Activated CD4-positive, alpha-beta memory T cell treated with anti-CD3 and anti-CD28 coated beads, Interleukin-2, amount 10 ng/mL, durations not matched to agents 7 days and 5 days (primary cell): ENCODE results near the gene CBX2. TPM values are rescaled to one million over a fixed set of nuclear protein-coding genes. Genes with fewer than 3 reads are reported as not detected.
"Not testable (repeated sequence)": the region's sequence is repeated elsewhere in the genome, so short reads cannot be mapped to it uniquely, and the experiment has no call there.

Experiments
- CTCF ChIA-PET: fragments of 350-600 bp; sonication (Branson Sonifier 250); formaldehyde crosslinking; loops from one replicate; lab custom pipeline; 2021; ENCODE audit warnings: antibody characterized with exemption, inconsistent platforms; lab: Charles Lee
- POLR2A ChIA-PET: fragments of 350-600 bp; sonication (Branson Sonifier 250); formaldehyde crosslinking; loops from one replicate; lab custom pipeline; 2021; ENCODE audit warnings: antibody characterized with exemption; lab: Charles Lee
- DNase-seq: peaks from one replicate; pipeline ENCODE4 v3.0.0-alpha.2; 2020
- H3K27ac Mint-ChIP-seq: one replicate; pipeline ENCODE4 v1.8.0; 2021; ENCODE audit warnings: mild to moderate bottlenecking, mixed read lengths
- H3K27me3 Mint-ChIP-seq: one replicate; pipeline ENCODE4 v1.8.0; 2021; ENCODE audit warnings: mixed read lengths
- H3K36me3 Mint-ChIP-seq: one replicate; pipeline ENCODE4 v1.8.0; 2021; ENCODE audit warnings: low read depth, mixed read lengths
- H3K4me1 Mint-ChIP-seq: one replicate; pipeline ENCODE4 v1.8.0; 2021; ENCODE audit warnings: mixed read lengths
- H3K4me3 Mint-ChIP-seq: one replicate; pipeline ENCODE4 v1.8.0; 2021; ENCODE audit warnings: mild to moderate bottlenecking, mixed read lengths
- H3K9me3 Mint-ChIP-seq: one replicate; pipeline ENCODE4 v1.8.0; 2021; ENCODE audit warnings: mixed read lengths
- total RNA-seq, 2 experiments: library from RNA; stranded (reverse); gene quantifications; one replicate each; pipeline ENCODE4 v1.2.3, GENCODE V29; 2021

Gene CBX2
- total RNA-seq, 2 experiments from 2014 or later, result 1.7 to 2.0 TPM

GRCh38 chr17:79760197-79760906, 17.6 kb upstream of the CBX2 start:
- Mint-ChIP-seq H3K4me3 (no peak overlapping the region), H3K27me3 (peaks cover 16% of the 10 kb centered on the region), H3K27ac (no peak overlapping the region), H3K36me3 (no peaks in the 10 kb centered on the region), H3K4me1 (no peaks in the 10 kb centered on the region), H3K9me3 (no peaks in the 10 kb centered on the region)
- ChIA-PET CTCF (interaction anchor here (0.7 kb wide), 1 partner anchor 15 kb away, joined by 3 read pairs; no protein-coding TSS in a partner anchor), POLR2A (no interaction called here)
- no peak for DNase-seq

GRCh38 chr17:79761894-79762589, 15.9 kb upstream of the CBX2 start:
- H3K27me3 Mint-ChIP-seq, result peaks cover 16% of the 10 kb centered on the region
- H3K9me3 Mint-ChIP-seq, result no peaks in the 10 kb centered on the region
- no peak for DNase-seq
- no peaks in the 10 kb centered on the region for H3K4me1 Mint-ChIP-seq
- ChIA-PET CTCF (no interaction called here), POLR2A (no interaction called here)
- H3K4me3 Mint-ChIP-seq, result no peak overlapping the region
- no peak overlapping the region for H3K27ac Mint-ChIP-seq
- H3K36me3 Mint-ChIP-seq, result no peaks in the 10 kb centered on the region

GRCh38 chr17:79765708-79766107, 12.2 kb upstream of the CBX2 start:
- Mint-ChIP-seq H3K4me3 (no peak overlapping the region), H3K9me3 (no peaks in the 10 kb centered on the region), H3K36me3 (no peaks in the 10 kb centered on the region), H3K27me3 (peaks cover 15% of the 10 kb centered on the region), H3K4me1 (no peaks in the 10 kb centered on the region), H3K27ac (no peak overlapping the region)
- ChIA-PET POLR2A (no interaction called here), CTCF (no interaction called here)
- DNase-seq, result no peak

- ChIA-PET POLR2A (no interaction called here), CTCF (interaction anchor here (1.4 kb wide), 1 partner anchor 24 kb away, joined by 4 read pairs; no protein-coding TSS in a partner anchor)
- Mint-ChIP-seq H3K9me3 (no peaks in the 10 kb centered on the region), H3K27me3 (peaks cover 25% of the 10 kb centered on the region), H3K4me1 (no peaks in the 10 kb centered on the region), H3K27ac (no peak overlapping the region), H3K4me3 (no peak overlapping the region), H3K36me3 (no peaks in the 10 kb centered on the region)
- no peak for DNase-seq
These were observed 8.1 kb upstream of the CBX2 start for GRCh38 chr17:79769570-79770506.

- CTCF ChIA-PET, result interaction anchor here (1.4 to 1.5 kb wide), 2 partner anchors 26 to 29 kb away, joined by 3 to 4 read pairs; no protein-coding TSS in a partner anchor
- no peak overlapping the region for H3K27ac Mint-ChIP-seq
- H3K27me3 Mint-ChIP-seq, result peaks cover 39% of the 10 kb centered on the region
- POLR2A ChIA-PET, result no interaction called here
- no peaks in the 10 kb centered on the region for H3K36me3 Mint-ChIP-seq
- no peaks in the 10 kb centered on the region for H3K9me3 Mint-ChIP-seq
- no peaks in the 10 kb centered on the region for H3K4me1 Mint-ChIP-seq
- no peak for DNase-seq
- no peak overlapping the region for H3K4me3 Mint-ChIP-seq
These were observed 6.7 kb upstream of the CBX2 start for GRCh38 chr17:79771276-79771675.

GRCh38 chr17:79772726-79773125, 5.2 kb upstream of the CBX2 start:
- CTCF ChIA-PET, DNase-seq, H3K4me3 Mint-ChIP-seq, POLR2A ChIA-PET, H3K27ac Mint-ChIP-seq, H3K36me3 Mint-ChIP-seq, H3K4me1 Mint-ChIP-seq, H3K9me3 Mint-ChIP-seq: not testable (repeated sequence)
- peaks cover 50% of the 10 kb centered on the region for H3K27me3 Mint-ChIP-seq

- POLR2A ChIA-PET, result interaction anchor here (1.1 to 1.6 kb wide), 2 partner anchors 10 to 22 kb away, joined by 3 to 4 read pairs; partner anchors contain the start of gene CBX8
- Mint-ChIP-seq H3K4me3 (no peak overlapping the region), H3K4me1 (peaks cover 18% of the 10 kb centered on the region), H3K27me3 (peaks cover 56% of the 10 kb centered on the region), H3K36me3 (no peaks in the 10 kb centered on the region), H3K27ac (no peak overlapping the region), H3K9me3 (no peaks in the 10 kb centered on the region)
- DNase-seq, result no peak
- CTCF ChIA-PET, result interaction anchor here (1.0 kb wide), 1 partner anchor 33 kb away, joined by 3 read pairs; no protein-coding TSS in a partner anchor
These were observed 3.4 kb upstream of the CBX2 start for GRCh38 chr17:79774561-79774975.

GRCh38 chr17:79775632-79776031, 2.3 kb upstream of the CBX2 start:
- ChIA-PET POLR2A (interaction anchor here (0.8 kb wide), 1 partner anchor 62 kb away, joined by 3 read pairs; no protein-coding TSS in a partner anchor), CTCF (interaction anchor here (0.7 to 1.3 kb wide), 3 partner anchors 30 to 34 kb away, joined by 3 to 4 read pairs (median 3); no protein-coding TSS in a partner anchor)
- no peak for DNase-seq
- Mint-ChIP-seq H3K9me3 (no peaks in the 10 kb centered on the region), H3K27ac (no peak overlapping the region), H3K27me3 (peaks cover 64% of the 10 kb centered on the region), H3K4me1 (peaks cover 18% of the 10 kb centered on the region), H3K4me3 (no peak overlapping the region), H3K36me3 (no peaks in the 10 kb centered on the region)

- ChIA-PET CTCF (interaction anchor here (1.0 to 1.4 kb wide), 4 partner anchors 31 to 325 kb away, joined by 3 to 5 read pairs (median 3); partner anchors contain the start of gene GAA), POLR2A (no interaction called here)
- Mint-ChIP-seq H3K27me3 (peaks cover 64% of the 10 kb centered on the region), H3K9me3 (no peaks in the 10 kb centered on the region), H3K4me1 (peaks cover 18% of the 10 kb centered on the region), H3K36me3 (no peaks in the 10 kb centered on the region), H3K4me3 (peak overlapping the region; percentile 4), H3K27ac (no peak overlapping the region)
- no peak for DNase-seq
These were observed 1.4 kb upstream of the CBX2 start for GRCh38 chr17:79776376-79777119.

GRCh38 chr17:79777120-79777893, 641 bp upstream of the CBX2 start:
- H3K27me3 Mint-ChIP-seq, result peaks cover 65% of the 10 kb centered on the region
- H3K4me3 Mint-ChIP-seq, result peak overlapping the region; percentile 4
- H3K4me1 Mint-ChIP-seq, result peaks cover 18% of the 10 kb centered on the region
- ChIA-PET POLR2A (interaction anchor here (0.5 to 1.4 kb wide), 2 partner anchors 33 to 62 kb away, joined by 3 to 5 read pairs; partner anchors contain the start of gene CBX4), CTCF (interaction anchor here (1.0 to 1.4 kb wide), 2 partner anchors 63 to 324 kb away, joined by 3 to 5 read pairs; partner anchors contain the start of gene GAA)
- no peaks in the 10 kb centered on the region for H3K36me3 Mint-ChIP-seq
- H3K9me3 Mint-ChIP-seq, result no peaks in the 10 kb centered on the region
- peak; percentile 42 for DNase-seq
- H3K27ac Mint-ChIP-seq, result no peak overlapping the region

- Mint-ChIP-seq H3K4me3 (peak overlapping the region; percentile 75), H3K9me3 (no peaks in the 10 kb centered on the region), H3K27ac (no peak overlapping the region), H3K4me1 (peaks cover 18% of the 10 kb centered on the region), H3K27me3 (peaks cover 59% of the 10 kb centered on the region), H3K36me3 (no peaks in the 10 kb centered on the region)
- DNase-seq, result no peak
- POLR2A ChIA-PET, result interaction anchor here (1.4 kb wide), 1 partner anchor 61 kb away, joined by 5 read pairs; the partner anchor contains the start of gene CBX4
- CTCF ChIA-PET, result interaction anchor here (0.9 to 1.7 kb wide), 2 partner anchors 33 to 39 kb away, joined by 4 to 5 read pairs; no protein-coding TSS in a partner anchor
These were observed 646 bp downstream of the CBX2 start for GRCh38 chr17:79778504-79779083.
